Central memory CD8-positive, alpha-beta T cell (primary cell): ENCODE measurements around the gene NT5C2.

Source experiments
- ATAC-seq: fragments of 150-1000 bp; cut with Tn5 transposase; replicated peaks from 2 replicates; pipeline ENCODE4 v1.10.0; 2022; ENCODE audit warnings: mild to moderate bottlenecking, moderate FRiP score, moderate number of reproducible peaks; ENCODE audit not compliant: poor library complexity, severe bottlenecking; ENCODE audit errors: extremely low read depth
- DNase-seq, 2 donors: peaks; one replicate each; pipeline ENCODE4 v3.0.0; 2021; ENCODE audit warnings: low spot score in 2 of 2
- H3K27ac Mint-ChIP-seq: one replicate; pipeline ENCODE4 v1.8.0; 2022; ENCODE audit warnings: low read depth, mild to moderate bottlenecking, moderate library complexity, mixed read lengths
- H3K27me3 Mint-ChIP-seq: one replicate; pipeline ENCODE4 v1.8.0; 2022; ENCODE audit warnings: mixed read lengths
- H3K36me3 Mint-ChIP-seq: one replicate; pipeline ENCODE4 v1.8.0; 2022; ENCODE audit warnings: mild to moderate bottlenecking, moderate library complexity, mixed read lengths; ENCODE audit not compliant: insufficient read depth
- H3K4me1 Mint-ChIP-seq: one replicate; pipeline ENCODE4 v1.8.0; 2022; ENCODE audit warnings: mixed read lengths
- H3K4me3 Mint-ChIP-seq: one replicate; pipeline ENCODE4 v1.8.0; 2022; ENCODE audit warnings: mild to moderate bottlenecking, moderate library complexity, mixed read lengths
- H3K9me3 Mint-ChIP-seq: one replicate; pipeline ENCODE4 v1.8.0; 2022; ENCODE audit warnings: mixed read lengths

Gene NT5C2

DNA sequence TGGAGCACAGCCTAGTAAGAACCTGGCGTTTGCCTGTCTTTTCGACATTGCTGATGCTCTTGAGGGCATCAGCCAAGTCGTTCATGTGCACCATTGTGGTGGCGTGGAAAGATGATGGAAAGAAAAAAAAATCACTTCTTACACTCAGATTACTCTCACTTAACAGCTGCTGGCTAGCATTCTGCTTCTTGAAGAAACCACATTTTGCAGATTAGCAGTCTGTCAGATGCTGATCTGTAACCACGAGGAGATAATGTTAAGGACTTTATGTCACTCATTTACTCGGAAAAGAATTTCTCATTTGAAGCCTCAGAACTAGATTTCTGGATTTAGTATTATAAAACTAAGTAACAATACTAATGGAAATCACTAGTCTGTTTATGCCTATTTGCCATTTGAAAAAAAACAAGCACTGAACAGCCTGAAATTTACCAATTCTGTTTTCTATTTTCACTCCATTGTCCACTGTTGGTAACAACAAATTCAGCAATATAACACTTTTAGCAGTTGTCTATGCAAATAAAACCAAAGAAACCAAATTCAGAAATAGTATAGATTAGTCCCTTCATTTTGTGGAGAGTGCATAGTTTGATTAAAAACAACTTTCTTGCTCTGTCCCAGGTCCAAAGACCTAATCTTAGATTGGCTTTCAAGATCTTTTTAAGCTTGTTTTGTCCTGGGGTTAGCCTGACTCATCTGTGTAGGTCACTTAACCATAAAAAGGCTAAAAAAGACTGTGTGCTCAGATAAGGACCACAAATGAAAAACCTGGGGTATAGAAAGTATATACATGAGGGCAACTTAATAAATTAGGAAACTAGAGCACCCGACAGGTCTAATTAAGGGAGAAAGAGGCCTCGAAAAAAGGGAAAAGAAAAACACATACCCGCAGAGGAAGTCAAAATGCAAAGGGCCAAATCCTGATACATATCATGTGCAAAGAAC, 67.5 kb downstream of the NT5C2 start:
- peaks cover 16% of the 10 kb centered on the region for H3K4me1 Mint-ChIP-seq
- peaks cover 2% of the 10 kb centered on the region for H3K36me3 Mint-ChIP-seq
- no peak overlapping the region for H3K4me3 Mint-ChIP-seq
- no peaks in the 10 kb centered on the region for H3K9me3 Mint-ChIP-seq
- H3K27ac Mint-ChIP-seq: peak overlapping the region; percentile 70
- ATAC-seq (peak; percentile 32), DNase-seq (no peak)
- no peaks in the 10 kb centered on the region for H3K27me3 Mint-ChIP-seq

DNA sequence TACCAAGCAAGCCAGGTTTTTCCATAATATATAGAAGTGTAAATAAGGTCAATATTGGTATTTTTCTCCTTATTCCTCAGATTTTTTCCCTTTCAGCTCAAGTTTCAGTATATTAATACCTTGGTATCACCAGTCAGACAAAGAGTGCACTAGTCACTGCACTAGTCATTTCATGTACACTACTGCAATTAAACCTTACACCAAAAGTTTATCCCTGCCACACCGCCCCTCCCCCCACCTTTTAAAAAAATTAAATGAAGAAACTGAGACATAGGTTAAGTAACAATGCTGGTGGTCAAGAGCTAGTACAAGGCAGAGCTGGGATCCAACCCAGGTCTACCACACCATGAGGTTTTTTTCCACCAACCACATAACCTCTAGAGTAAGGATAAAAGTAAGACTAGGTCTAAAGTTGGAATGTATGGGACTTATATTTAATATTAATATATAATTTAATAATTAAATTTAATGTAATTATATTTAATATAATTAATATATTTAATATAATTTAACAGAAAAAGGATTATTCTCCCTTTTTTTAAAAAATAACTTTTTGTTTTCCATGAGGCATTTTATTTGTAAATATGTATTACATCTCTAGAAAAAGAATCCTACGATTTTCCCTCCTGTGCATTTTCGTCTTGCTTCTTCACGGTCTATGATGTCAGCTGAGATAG, 68.5 kb downstream of the NT5C2 start:
- no peaks in the 10 kb centered on the region for H3K9me3 Mint-ChIP-seq
- DNase-seq (no peak), ATAC-seq (no peak)
- H3K27me3 Mint-ChIP-seq: no peaks in the 10 kb centered on the region
- no peak overlapping the region for H3K4me3 Mint-ChIP-seq
- H3K36me3 Mint-ChIP-seq: peaks cover 4% of the 10 kb centered on the region
- H3K4me1 Mint-ChIP-seq: peaks cover 25% of the 10 kb centered on the region
- H3K27ac Mint-ChIP-seq: no peak overlapping the region

DNA sequence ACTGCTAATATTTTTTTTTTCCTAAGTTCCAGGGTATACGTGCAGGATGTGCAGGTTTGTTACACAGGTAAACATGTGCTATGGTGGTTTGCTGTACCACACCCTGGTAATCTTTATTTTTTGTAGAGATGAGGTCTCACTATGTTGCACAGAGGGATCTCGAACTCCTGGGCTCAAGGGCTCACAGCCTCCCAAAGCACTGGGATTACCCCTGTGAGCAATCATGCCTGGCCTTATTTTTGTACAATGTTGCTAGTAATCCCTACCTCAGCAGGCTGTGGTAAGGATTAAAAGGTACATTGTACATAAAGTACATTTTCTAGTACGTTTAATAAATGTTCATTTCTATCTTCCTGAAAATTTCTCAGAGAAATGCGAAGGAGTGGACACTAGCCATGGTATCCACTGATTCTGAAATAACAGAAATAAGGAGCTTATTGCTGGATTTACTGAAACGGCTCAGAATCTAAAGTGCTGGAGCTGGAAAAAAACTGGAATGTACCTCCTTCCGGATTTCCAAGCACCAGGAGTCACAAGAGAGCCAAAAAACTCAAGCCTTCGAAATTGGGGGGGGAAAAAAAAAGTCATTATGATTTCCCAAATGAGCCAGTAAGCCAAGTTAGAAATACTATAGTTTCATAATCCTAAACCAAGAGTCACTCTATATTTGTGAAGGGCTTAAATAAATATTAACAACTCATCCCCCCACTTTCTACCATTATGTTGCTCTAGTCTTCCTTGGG, 69.6 kb downstream of the NT5C2 start:
- H3K4me1 Mint-ChIP-seq: peaks cover 25% of the 10 kb centered on the region
- no peak overlapping the region for H3K27ac Mint-ChIP-seq
- H3K27me3 Mint-ChIP-seq: no peaks in the 10 kb centered on the region
- H3K4me3 Mint-ChIP-seq: no peak overlapping the region
- DNase-seq: no peak
- no peaks in the 10 kb centered on the region for H3K9me3 Mint-ChIP-seq
- H3K36me3 Mint-ChIP-seq: peaks cover 4% of the 10 kb centered on the region
- ATAC-seq: no peak

GRCh38 chr10:103120977-103121735, 71.9 kb downstream of the NT5C2 start:
- peaks cover 4% of the 10 kb centered on the region for H3K36me3 Mint-ChIP-seq
- DNase-seq (no peak), ATAC-seq (no peak)
- no peaks in the 10 kb centered on the region for H3K9me3 Mint-ChIP-seq
- H3K27me3 Mint-ChIP-seq: no peaks in the 10 kb centered on the region
- peaks cover 23% of the 10 kb centered on the region for H3K4me1 Mint-ChIP-seq
- no peak overlapping the region for H3K4me3 Mint-ChIP-seq
- peak overlapping the region; percentile 69 for H3K27ac Mint-ChIP-seq

DNA sequence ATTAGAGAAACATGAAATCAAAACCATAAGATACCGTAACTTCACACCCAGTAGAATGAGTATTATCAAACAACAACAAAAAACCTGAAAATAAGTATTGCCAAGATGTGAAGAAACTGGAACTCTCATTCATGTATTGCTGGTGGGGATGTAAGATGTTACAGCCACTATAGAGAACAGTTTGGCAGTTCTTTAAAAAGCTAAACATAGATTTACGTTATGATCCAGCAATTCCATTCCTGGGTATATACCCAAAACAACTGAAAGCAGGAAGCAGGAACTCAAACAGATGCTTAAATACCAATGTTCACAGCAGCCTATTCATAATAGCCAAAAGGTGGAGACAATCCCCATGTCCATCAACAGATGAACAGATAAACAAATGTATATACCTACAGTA, 72.5 kb downstream of the NT5C2 start:
- Mint-ChIP-seq H3K27ac (peak overlapping the region; percentile 69), H3K9me3 (no peaks in the 10 kb centered on the region), H3K27me3 (no peaks in the 10 kb centered on the region), H3K4me1 (peaks cover 18% of the 10 kb centered on the region), H3K36me3 (peaks cover 4% of the 10 kb centered on the region), H3K4me3 (no peak overlapping the region)
- no peak for DNase-seq
- no peak for ATAC-seq

- H3K4me1 Mint-ChIP-seq: peaks cover 11% of the 10 kb centered on the region
- no peaks in the 10 kb centered on the region for H3K27me3 Mint-ChIP-seq
- ATAC-seq (no peak), DNase-seq (no peak)
- no peak overlapping the region for H3K27ac Mint-ChIP-seq
- no peak overlapping the region for H3K4me3 Mint-ChIP-seq
- no peaks in the 10 kb centered on the region for H3K9me3 Mint-ChIP-seq
- peaks cover 3% of the 10 kb centered on the region for H3K36me3 Mint-ChIP-seq
These were observed 75.8 kb downstream of the NT5C2 start for GRCh38 chr10:103117247-103117646.

GRCh38 chr10:103114876-103115275, 78.2 kb downstream of the NT5C2 start:
- Mint-ChIP-seq H3K4me1 (peaks cover 7% of the 10 kb centered on the region), H3K27me3 (no peaks in the 10 kb centered on the region), H3K4me3 (no peak overlapping the region), H3K36me3 (peaks cover 2% of the 10 kb centered on the region), H3K27ac (no peak overlapping the region), H3K9me3 (no peaks in the 10 kb centered on the region)
- DNase-seq: no peak
- no peak for ATAC-seq

DNA sequence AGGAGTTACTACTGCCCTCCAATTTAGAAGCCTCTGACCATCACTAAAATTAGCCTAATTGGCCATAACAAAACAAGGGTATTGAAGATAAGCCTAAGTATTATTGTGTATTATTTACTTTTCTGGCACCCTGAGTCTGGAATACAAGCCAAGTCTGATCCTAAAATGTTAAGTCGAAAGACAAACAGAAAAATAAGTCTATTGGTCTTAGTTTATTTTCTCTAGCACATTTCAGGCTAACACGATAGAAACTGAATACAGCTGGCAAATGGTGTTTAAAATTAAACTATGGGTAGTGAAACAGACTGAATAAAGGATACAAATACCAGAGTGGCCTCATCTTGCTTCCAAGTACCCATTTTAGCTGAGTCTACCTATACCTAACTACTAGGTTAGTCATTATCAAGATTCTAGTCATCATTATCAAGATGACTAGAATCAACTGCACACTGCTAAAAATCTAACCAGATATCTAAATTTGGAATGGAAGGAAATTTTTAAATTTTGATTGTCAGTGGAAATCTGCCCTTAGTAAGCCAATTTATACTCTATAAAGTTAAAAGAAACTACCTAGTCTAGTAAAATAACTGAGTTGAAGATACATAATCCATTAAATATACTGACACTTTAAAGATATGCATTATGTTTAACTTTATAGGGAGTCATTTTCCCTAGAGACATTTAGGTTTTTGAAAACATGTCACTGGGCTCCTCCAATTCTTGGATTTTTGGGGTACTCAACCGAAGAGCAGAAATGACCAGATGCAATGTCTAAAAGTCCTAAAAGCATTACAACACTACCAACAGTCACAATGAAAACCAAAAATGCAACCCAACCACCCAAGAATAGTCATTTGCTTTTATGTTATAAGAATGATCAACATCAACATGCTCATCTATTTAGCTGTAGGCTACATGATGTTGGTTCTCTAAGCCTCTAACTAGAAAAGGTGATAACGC, 80.9 kb downstream of the NT5C2 start:
- Mint-ChIP-seq H3K27ac (no peak overlapping the region), H3K9me3 (no peaks in the 10 kb centered on the region), H3K4me3 (no peak overlapping the region), H3K36me3 (peaks cover under 1% of the 10 kb centered on the region), H3K27me3 (no peaks in the 10 kb centered on the region), H3K4me1 (peaks cover 5% of the 10 kb centered on the region)
- no peak for DNase-seq
- ATAC-seq: no peak

- Mint-ChIP-seq H3K27me3 (no peaks in the 10 kb centered on the region), H3K4me1 (peaks cover 9% of the 10 kb centered on the region), H3K36me3 (peaks cover 5% of the 10 kb centered on the region), H3K27ac (no peak overlapping the region), H3K9me3 (no peaks in the 10 kb centered on the region), H3K4me3 (no peak overlapping the region)
- DNase-seq (no peak), ATAC-seq (no peak)
These were observed 81.8 kb downstream of the NT5C2 start for GRCh38 chr10:103111031-103111917.

DNA sequence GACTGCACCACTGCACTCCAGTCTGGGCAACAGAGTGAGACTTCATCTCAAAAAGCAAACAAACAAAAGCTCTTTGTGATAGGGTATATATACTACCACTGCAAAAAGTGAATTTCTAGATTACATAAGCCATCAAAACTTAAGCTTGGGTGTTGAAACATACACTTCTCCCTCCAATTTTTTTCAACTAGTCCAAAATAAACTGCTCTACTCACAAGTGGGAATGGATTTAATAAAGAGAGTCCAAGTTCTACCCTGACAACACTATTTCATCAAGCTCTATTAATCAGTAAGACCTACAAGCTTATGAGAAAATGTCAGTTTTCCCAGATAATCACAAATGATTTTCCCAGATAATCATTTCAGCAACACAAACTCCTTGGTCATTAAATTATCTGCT, 82.7 kb downstream of the NT5C2 start:
- Mint-ChIP-seq H3K9me3 (no peaks in the 10 kb centered on the region), H3K27me3 (no peaks in the 10 kb centered on the region), H3K36me3 (peaks cover 5% of the 10 kb centered on the region), H3K27ac (no peak overlapping the region), H3K4me1 (peaks cover 11% of the 10 kb centered on the region), H3K4me3 (no peak overlapping the region)
- ATAC-seq (no peak), DNase-seq (no peak)

GRCh38 chr10:103109821-103110220, 83.3 kb downstream of the NT5C2 start:
- Mint-ChIP-seq H3K27me3 (no peaks in the 10 kb centered on the region), H3K9me3 (no peaks in the 10 kb centered on the region), H3K36me3 (peaks cover 5% of the 10 kb centered on the region), H3K4me1 (peaks cover 11% of the 10 kb centered on the region), H3K4me3 (no peak overlapping the region), H3K27ac (no peak overlapping the region)
- DNase-seq (no peak), ATAC-seq (no peak)
